Progenitor cell of endocrine pancreas (in vitro differentiated cells): ENCODE measurements around the gene ANO8. TPM values are rescaled to one million over a fixed set of nuclear protein-coding genes. Genes with fewer than 3 reads are reported as not detected.

Source experiments
- DNase-seq: peaks from one replicate; pipeline ENCODE4 v3.0.0; 2021; ENCODE audit warnings: low spot score; ENCODE audit not compliant: unreplicated experiment
- H3K27ac Mint-ChIP-seq: 2 replicates; pipeline ENCODE4 v1.8.0; 2021; ENCODE audit warnings: mild to moderate bottlenecking, moderate library complexity, mixed read lengths
- H3K27me3 Mint-ChIP-seq: 2 replicates; pipeline ENCODE4 v1.8.0; 2021; ENCODE audit warnings: mixed read lengths
- H3K36me3 Mint-ChIP-seq: 2 replicates; pipeline ENCODE4 v1.8.0; 2022; ENCODE audit warnings: mixed read lengths; ENCODE audit not compliant: insufficient read depth
- H3K4me1 Mint-ChIP-seq: 2 replicates; pipeline ENCODE4 v1.8.0; 2021; ENCODE audit warnings: low read depth, mixed read lengths
- H3K4me3 Mint-ChIP-seq: 2 replicates; pipeline ENCODE4 v1.8.0; 2021; ENCODE audit warnings: low read depth, mild to moderate bottlenecking, moderate library complexity, mixed read lengths
- H3K9me3 Mint-ChIP-seq: 2 replicates; pipeline ENCODE4 v1.8.0; 2021; ENCODE audit warnings: low read depth, mixed read lengths
- total RNA-seq: library from RNA; stranded (reverse); gene quantifications from 2 replicates; pipeline ENCODE4 v1.2.1, GENCODE V29; 2021
- TF ChIP-seq, protein P1 (sequence below): fragments of 200-600 bp; sonication (generic); IDR thresholded peaks from one replicate; pipeline ENCODE4 v1.5.0; 2021; ENCODE audit warnings: antibody characterized with exemption, mild to moderate bottlenecking; ENCODE audit not compliant: unreplicated experiment

ANO8 gene
- total RNA-seq, 1 donor from 2014 or later: 45.2 TPM

DNA sequence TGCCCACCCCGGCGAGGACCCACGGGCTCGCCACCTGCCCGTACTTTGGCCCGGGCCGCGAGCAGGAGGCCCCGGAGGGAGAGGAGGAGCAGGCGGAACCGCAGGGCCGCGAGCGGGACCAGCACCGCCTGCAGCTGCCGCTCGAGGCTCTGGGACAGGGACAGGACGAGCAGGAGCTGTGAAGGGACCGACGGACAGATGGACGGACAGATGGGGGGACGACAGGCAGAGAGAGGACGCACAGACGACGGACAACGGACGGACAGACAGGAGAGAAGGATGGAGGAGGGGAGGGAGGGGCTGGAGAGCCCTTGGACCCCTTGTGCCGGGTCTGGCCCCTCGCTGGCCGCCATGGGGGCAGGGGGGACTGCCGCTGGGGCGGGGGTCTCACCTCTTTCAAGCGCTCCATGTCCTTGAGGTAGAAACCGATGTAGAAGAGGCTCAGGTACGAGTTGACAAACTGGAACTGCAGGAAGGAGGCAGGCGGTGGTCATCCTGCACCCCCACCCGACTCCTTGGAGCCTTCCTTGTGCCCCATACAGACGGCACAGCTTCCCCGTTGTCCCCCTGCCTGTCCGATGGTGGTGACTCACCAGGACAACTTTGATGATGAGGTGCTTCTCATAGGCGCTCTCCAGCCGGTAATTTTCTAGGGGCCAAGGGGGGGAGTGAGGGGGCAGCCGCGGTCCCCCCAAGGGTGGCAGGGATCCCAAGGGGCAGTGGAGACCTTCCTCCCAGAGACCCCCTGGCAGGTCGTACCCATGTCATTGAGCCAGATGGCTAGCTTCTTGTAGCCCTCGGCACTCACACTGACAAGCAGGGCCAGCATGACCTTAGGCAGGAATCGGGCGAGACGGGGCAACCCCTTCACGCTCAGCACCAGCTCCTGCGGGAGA lies 5.0 kb downstream of the ANO8 start:
- no peak overlapping the region for H3K27ac Mint-ChIP-seq
- peaks cover 17% of the 10 kb centered on the region for H3K36me3 Mint-ChIP-seq
- DNase-seq: no peak
- H3K27me3 Mint-ChIP-seq: peaks cover 15% of the 10 kb centered on the region
- no peaks in the 10 kb centered on the region for H3K9me3 Mint-ChIP-seq
- H3K4me3 Mint-ChIP-seq: no peak overlapping the region
- peaks cover 6% of the 10 kb centered on the region for H3K4me1 Mint-ChIP-seq
- TF ChIP-seq, protein P1, sequence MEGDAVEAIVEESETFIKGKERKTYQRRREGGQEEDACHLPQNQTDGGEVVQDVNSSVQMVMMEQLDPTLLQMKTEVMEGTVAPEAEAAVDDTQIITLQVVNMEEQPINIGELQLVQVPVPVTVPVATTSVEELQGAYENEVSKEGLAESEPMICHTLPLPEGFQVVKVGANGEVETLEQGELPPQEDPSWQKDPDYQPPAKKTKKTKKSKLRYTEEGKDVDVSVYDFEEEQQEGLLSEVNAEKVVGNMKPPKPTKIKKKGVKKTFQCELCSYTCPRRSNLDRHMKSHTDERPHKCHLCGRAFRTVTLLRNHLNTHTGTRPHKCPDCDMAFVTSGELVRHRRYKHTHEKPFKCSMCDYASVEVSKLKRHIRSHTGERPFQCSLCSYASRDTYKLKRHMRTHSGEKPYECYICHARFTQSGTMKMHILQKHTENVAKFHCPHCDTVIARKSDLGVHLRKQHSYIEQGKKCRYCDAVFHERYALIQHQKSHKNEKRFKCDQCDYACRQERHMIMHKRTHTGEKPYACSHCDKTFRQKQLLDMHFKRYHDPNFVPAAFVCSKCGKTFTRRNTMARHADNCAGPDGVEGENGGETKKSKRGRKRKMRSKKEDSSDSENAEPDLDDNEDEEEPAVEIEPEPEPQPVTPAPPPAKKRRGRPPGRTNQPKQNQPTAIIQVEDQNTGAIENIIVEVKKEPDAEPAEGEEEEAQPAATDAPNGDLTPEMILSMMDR: no peak

DNA sequence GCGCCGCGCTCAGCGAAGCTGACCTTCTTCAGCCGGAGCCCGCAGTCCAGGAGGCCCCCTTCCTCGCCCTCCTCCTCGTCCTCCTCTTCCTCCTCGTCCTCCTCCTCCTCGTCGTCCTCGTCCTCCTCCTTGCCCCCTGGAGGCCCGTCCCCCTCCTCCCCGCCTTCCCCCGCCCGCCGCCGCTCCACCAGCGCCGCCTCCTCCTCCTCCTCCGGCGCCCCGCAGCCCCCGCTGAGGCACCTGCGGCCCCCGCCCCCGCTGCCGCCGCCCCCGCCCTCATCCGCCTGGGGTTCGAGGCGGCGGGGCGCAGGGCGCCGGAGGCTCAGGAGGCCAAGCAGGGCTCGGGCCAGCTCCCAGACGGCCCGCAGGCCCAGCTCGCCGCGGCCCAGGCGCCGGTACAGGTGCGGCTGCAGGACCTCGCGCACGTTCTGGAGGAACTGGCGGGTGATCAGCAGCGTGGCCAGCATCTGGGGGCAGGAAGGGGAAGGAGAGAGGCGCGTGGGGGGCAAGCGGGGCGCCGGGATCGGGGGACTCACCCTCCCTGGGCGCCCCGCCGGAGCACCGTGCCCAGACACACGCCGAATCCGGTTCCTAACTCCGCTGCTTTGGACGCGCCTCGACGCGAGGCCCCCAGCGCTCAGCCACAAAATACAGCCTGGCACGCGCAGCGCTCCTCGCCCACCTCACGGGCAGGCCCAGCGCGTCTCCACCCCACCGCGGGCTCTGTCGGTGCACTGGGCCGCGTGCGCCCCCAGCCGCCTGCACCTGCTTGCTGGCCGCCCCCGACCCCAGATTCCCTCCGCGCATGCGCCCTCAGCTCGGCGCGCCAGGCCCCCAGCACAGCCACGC lies 5.9 kb downstream of the ANO8 start:
- DNase-seq: no peak
- Mint-ChIP-seq H3K4me1 (peaks cover 4% of the 10 kb centered on the region), H3K27me3 (peaks cover 15% of the 10 kb centered on the region), H3K36me3 (peaks cover 15% of the 10 kb centered on the region), H3K4me3 (peak overlapping the region; percentile 59), H3K27ac (no peak overlapping the region), H3K9me3 (no peaks in the 10 kb centered on the region)
- TF ChIP-seq, protein P1: no peak

DNA sequence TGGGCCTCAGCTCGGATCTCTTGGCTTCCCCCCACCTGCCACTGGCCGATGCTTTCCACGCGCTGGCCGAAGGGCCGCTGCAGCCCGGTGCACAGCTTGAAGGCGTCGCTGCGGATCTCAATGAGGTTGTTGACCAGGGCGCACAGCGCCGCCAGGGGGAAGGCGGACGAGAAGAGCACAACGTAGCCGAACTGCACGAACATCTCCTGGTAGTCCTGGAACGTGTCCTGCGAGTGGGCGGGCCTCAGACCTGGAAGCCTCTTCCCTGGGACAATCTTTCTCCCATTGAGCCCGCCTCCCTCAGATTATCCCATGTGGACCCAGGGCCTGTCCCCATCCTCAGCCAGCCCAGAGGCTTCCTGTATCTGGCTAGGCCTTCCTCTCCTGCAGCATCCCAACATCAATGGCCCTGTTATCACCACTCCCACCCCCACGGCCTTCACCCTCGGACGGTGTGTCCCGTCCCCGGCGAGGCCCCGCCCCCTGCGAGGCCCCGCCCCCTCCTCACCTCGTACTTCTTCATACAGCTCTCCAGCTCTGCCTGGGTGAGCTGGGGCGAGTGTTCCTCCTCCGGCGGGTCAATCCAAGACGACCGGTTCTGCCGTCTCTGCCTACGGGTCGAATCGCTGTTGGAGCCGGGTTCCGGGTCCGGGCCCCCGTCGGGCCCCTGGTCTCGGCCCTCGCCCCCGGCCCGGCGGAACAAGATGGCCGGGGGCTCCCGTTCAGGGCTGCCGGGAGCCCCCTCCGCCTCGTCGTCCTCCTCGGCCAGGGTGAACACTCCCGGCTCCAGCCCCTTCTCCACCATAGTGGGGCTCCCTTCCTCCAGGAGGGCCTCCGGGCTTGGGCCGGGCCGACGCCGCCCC lies 6.8 kb downstream of the ANO8 start:
- peak overlapping the region; percentile 92 for H3K27ac Mint-ChIP-seq
- H3K4me1 Mint-ChIP-seq: peaks cover 4% of the 10 kb centered on the region
- H3K4me3 Mint-ChIP-seq: peak overlapping the region; percentile 73
- TF ChIP-seq, protein P1: peak; percentile 67
- peaks cover 15% of the 10 kb centered on the region for H3K27me3 Mint-ChIP-seq
- no peaks in the 10 kb centered on the region for H3K9me3 Mint-ChIP-seq
- H3K36me3 Mint-ChIP-seq: peaks cover 13% of the 10 kb centered on the region
- peak; percentile 58 for DNase-seq

DNA sequence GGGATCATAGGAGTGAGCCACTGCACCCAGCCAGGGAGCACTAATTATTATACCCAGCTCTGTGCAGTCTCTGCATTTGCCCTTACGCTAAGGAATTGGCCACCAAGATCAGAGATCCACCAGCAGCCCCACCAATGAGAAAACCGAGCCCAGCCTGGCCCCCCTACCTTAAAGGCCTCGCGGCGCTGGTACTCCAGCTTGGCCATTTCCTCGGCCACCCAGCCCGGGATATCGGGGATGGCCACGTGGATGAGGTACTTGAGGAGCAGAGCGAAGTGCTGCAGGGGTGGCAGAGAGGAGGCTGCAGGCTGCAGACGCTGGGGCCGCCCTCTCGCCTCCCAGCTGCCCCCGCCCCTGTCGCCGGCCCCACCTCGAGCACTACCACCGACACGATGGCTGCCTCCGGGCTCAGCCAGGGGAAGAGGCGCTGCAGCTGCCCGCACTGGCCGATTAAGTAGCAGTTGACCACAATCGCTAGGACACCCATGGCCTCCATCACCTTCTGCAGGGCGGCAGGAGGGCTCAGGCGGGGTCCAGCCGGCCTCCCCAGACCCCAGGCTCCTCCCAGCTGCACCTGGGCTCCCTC lies 7.5 kb downstream of the ANO8 start:
- TF ChIP-seq, protein P1: no peak
- Mint-ChIP-seq H3K4me3 (no peak overlapping the region), H3K27ac (no peak overlapping the region), H3K27me3 (peaks cover 15% of the 10 kb centered on the region), H3K4me1 (peaks cover 4% of the 10 kb centered on the region), H3K36me3 (peaks cover 14% of the 10 kb centered on the region), H3K9me3 (no peaks in the 10 kb centered on the region)
- DNase-seq: no peak
